BE2C (cell line): Measurements from ENCODE around the gene STXBP3.

Source experiments
- DNase-seq: peaks from one replicate; pipeline ENCODE4 v3.0.0-alpha.2; 2020
- H3K27me3 ChIP-seq: fragments of 250-450 bp; sonication (Bioruptor Pico); 2 replicates; pipeline ENCODE4 v1.5.1; 2020; ENCODE audit warnings: mild to moderate bottlenecking
- H3K36me3 ChIP-seq: fragments of 250-450 bp; sonication (Bioruptor Pico); 2 replicates; pipeline ENCODE4 v1.5.1; 2020; ENCODE audit warnings: mild to moderate bottlenecking
- H3K4me1 ChIP-seq: fragments of 250-450 bp; sonication (Bioruptor Pico); 2 replicates; pipeline ENCODE4 v1.5.1; 2020
- H3K4me3 ChIP-seq: 2 replicates; pipeline ENCODE4 v1.5.1; 2011; ENCODE audit warnings: low read depth, low read length
- H3K9me3 ChIP-seq: fragments of 250-450 bp; sonication (Bioruptor Pico); 2 replicates; pipeline ENCODE4 v1.5.1; 2020
- TF ChIP-seq, protein P1 (sequence below): IDR thresholded peaks from 2 replicates; pipeline ENCODE4 v1.5.1; 2012; ENCODE audit warnings: mild to moderate bottlenecking, low read depth, low read length

The STXBP3 gene

GRCh38 chr1:108826081-108826635, 79.7 kb downstream of the STXBP3 start:
- no peaks in the 10 kb centered on the region for H3K36me3 ChIP-seq
- TF ChIP-seq, protein P1, sequence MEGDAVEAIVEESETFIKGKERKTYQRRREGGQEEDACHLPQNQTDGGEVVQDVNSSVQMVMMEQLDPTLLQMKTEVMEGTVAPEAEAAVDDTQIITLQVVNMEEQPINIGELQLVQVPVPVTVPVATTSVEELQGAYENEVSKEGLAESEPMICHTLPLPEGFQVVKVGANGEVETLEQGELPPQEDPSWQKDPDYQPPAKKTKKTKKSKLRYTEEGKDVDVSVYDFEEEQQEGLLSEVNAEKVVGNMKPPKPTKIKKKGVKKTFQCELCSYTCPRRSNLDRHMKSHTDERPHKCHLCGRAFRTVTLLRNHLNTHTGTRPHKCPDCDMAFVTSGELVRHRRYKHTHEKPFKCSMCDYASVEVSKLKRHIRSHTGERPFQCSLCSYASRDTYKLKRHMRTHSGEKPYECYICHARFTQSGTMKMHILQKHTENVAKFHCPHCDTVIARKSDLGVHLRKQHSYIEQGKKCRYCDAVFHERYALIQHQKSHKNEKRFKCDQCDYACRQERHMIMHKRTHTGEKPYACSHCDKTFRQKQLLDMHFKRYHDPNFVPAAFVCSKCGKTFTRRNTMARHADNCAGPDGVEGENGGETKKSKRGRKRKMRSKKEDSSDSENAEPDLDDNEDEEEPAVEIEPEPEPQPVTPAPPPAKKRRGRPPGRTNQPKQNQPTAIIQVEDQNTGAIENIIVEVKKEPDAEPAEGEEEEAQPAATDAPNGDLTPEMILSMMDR, result no peak

GRCh38 chr1:108828074-108828961, 81.8 kb downstream of the STXBP3 start:
- H3K4me3 ChIP-seq, result no peak overlapping the region
- peak; percentile 84 for DNase-seq
- TF ChIP-seq, protein P1, result peak; percentile 79

More at GRCh38 chr1:108826081-108826635, 79.7 kb downstream of the STXBP3 start:
- no peak overlapping the region for H3K4me3 ChIP-seq
- H3K27me3 ChIP-seq, result no peaks in the 10 kb centered on the region
- no peak for DNase-seq
- peaks cover 7% of the 10 kb centered on the region for H3K4me1 ChIP-seq
- no peaks in the 10 kb centered on the region for H3K9me3 ChIP-seq

GRCh38 chr1:108829498-108829916, 83.0 kb downstream of the STXBP3 start:
- H3K36me3 ChIP-seq, result no peaks in the 10 kb centered on the region
- H3K4me3 ChIP-seq, result no peak overlapping the region
- no peaks in the 10 kb centered on the region for H3K27me3 ChIP-seq
- TF ChIP-seq, protein P1, result no peak
- DNase-seq, result no peak
- no peaks in the 10 kb centered on the region for H3K9me3 ChIP-seq
- H3K4me1 ChIP-seq, result peaks cover 8% of the 10 kb centered on the region

More at GRCh38 chr1:108828074-108828961, 81.8 kb downstream of the STXBP3 start:
- H3K9me3 ChIP-seq, result no peaks in the 10 kb centered on the region
- no peaks in the 10 kb centered on the region for H3K27me3 ChIP-seq
- no peaks in the 10 kb centered on the region for H3K36me3 ChIP-seq
- H3K4me1 ChIP-seq, result peaks cover 8% of the 10 kb centered on the region

- DNase-seq, result peak; percentile 67
- TF ChIP-seq, protein P1, result no peak
- H3K36me3 ChIP-seq, result no peaks in the 10 kb centered on the region
- H3K9me3 ChIP-seq, result no peaks in the 10 kb centered on the region
- no peaks in the 10 kb centered on the region for H3K27me3 ChIP-seq
- H3K4me1 ChIP-seq, result peaks cover 8% of the 10 kb centered on the region
- H3K4me3 ChIP-seq, result peak overlapping the region; percentile 56
Observed at GRCh38 chr1:108830119-108831008, 83.9 kb downstream of the STXBP3 start.

DNA sequence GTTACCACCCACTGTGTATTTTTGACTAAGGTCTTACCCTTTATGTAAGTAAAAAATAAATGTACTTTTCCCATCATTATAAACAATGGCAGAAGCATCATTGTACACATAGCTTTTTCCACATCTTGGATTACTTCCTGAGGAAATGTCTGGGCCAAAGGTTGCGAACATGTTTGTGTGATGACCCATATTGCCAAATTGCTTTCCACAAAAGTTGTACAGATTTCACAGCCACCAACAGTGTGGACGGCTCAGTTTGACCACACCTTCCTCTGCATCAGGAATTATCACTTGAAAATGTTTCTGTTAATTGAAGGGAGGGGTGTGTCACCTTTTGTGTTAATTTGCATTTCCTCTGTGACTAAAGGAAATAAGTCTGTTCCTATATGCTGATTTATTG, 84.8 kb downstream of the STXBP3 start:
- peak overlapping the region; percentile 56 for H3K4me3 ChIP-seq
- no peaks in the 10 kb centered on the region for H3K27me3 ChIP-seq
- no peaks in the 10 kb centered on the region for H3K36me3 ChIP-seq
- TF ChIP-seq, protein P1, result no peak
- no peaks in the 10 kb centered on the region for H3K9me3 ChIP-seq
- H3K4me1 ChIP-seq, result peaks cover 8% of the 10 kb centered on the region
- no peak for DNase-seq
